Neural progenitor cell (in vitro differentiated cells): Measurements from ENCODE around the gene SPTBN1. TPM values are rescaled to one million over a fixed set of nuclear protein-coding genes. Genes with fewer than 3 reads are reported as not detected.

Experiments used
- DNase-seq: peaks from one replicate; pipeline ENCODE4 v3.0.0-alpha.2; 2016; ENCODE audit warnings: low spot score
- H2AFZ ChIP-seq: fragments of 200-600 bp; sonication (generic); replicated peaks from 2 replicates; pipeline ENCODE4 v1.6.1; 2016; ENCODE audit warnings: antibody characterized with exemption
- H3F3A ChIP-seq: fragments of 200-600 bp; sonication (generic); 2 replicates; pipeline ENCODE4 v1.6.1; 2016; ENCODE audit warnings: antibody characterized with exemption, low read depth
- H3K27ac ChIP-seq: fragments of 200-600 bp; sonication (generic); 2 replicates; pipeline ENCODE4 v1.5.1; 2016; ENCODE audit warnings: mild to moderate bottlenecking
- H3K27me3 ChIP-seq: fragments of 200-600 bp; sonication (generic); 2 replicates; pipeline ENCODE4 v1.6.1; 2016; ENCODE audit warnings: mild to moderate bottlenecking, moderate library complexity
- H3K36me3 ChIP-seq: fragments of 200-600 bp; sonication (generic); 2 replicates; pipeline ENCODE4 v1.5.1; 2016
- H3K4me1 ChIP-seq: fragments of 200-600 bp; sonication (generic); 2 replicates; pipeline ENCODE4 v1.6.1; 2016; ENCODE audit warnings: mixed run types
- H3K4me2 ChIP-seq: fragments of 200-600 bp; sonication (generic); 2 replicates; pipeline ENCODE4 v1.6.1; 2016
- H3K4me3 ChIP-seq: fragments of 200-600 bp; sonication (generic); 2 replicates; pipeline ENCODE4 v1.5.1; 2016
- H3K79me2 ChIP-seq: fragments of 200-600 bp; sonication (generic); 2 replicates; pipeline ENCODE4 v1.6.1; 2016; ENCODE audit warnings: low read depth
- H3K9ac ChIP-seq: fragments of 200-600 bp; sonication (generic); 2 replicates; pipeline ENCODE4 v1.6.1; 2016
- H3K9me3 ChIP-seq: fragments of 200-600 bp; sonication (generic); 2 replicates; pipeline ENCODE4 v1.5.1; 2016; ENCODE audit warnings: low read depth
- H4K20me1 ChIP-seq: fragments of 200-600 bp; sonication (generic); 2 replicates; pipeline ENCODE4 v1.6.1; 2016; ENCODE audit warnings: low read depth
- H3K27ac Mint-ChIP-seq: 3 replicates; pipeline ENCODE4 v1.8.0; 2021; ENCODE audit warnings: mixed read lengths
- H3K27me3 Mint-ChIP-seq: 2 replicates; pipeline ENCODE4 v1.8.0; 2022; ENCODE audit warnings: low read depth, mild to moderate bottlenecking, inconsistent platforms, moderate library complexity, mixed read lengths; ENCODE audit not compliant: insufficient read depth
- H3K36me3 Mint-ChIP-seq: 3 replicates; pipeline ENCODE4 v1.8.0; 2021; ENCODE audit warnings: mixed read lengths
- H3K4me1 Mint-ChIP-seq: 3 replicates; pipeline ENCODE4 v1.8.0; 2021; ENCODE audit warnings: mixed read lengths
- H3K4me3 Mint-ChIP-seq: 3 replicates; pipeline ENCODE4 v1.8.0; 2021; ENCODE audit warnings: mild to moderate bottlenecking, moderate library complexity, mixed read lengths
- H3K9me3 Mint-ChIP-seq: 3 replicates; pipeline ENCODE4 v1.8.0; 2020; ENCODE audit warnings: mixed read lengths
- EZH2 ChIP-seq: fragments of 200-600 bp; sonication (generic); IDR thresholded peaks from 2 replicates; pipeline ENCODE4 v1.6.1; 2017; ENCODE audit warnings: antibody characterized with exemption, mild to moderate bottlenecking, moderate library complexity
- EZH2phosphoT487 ChIP-seq: fragments of 200-600 bp; sonication (generic); IDR thresholded peaks from 2 replicates; pipeline ENCODE4 v1.6.1; 2017; ENCODE audit warnings: antibody characterized with exemption
- total RNA-seq: library from RNA; depleted of rRNA; stranded (reverse); fragments of >200 nt; gene quantifications from 2 replicates; pipeline ENCODE4 v1.2.3, GENCODE V29; 2015; ENCODE audit warnings: low replicate concordance
- TF ChIP-seq, protein P1 (sequence below): fragments of 200-600 bp; sonication (generic); IDR thresholded peaks from 2 replicates; pipeline ENCODE4 v1.5.1; 2017; ENCODE audit warnings: antibody characterized with exemption, mild to moderate bottlenecking

Gene SPTBN1
- total RNA-seq, 1 donor from 2014 or later: 94.2 TPM

DNA sequence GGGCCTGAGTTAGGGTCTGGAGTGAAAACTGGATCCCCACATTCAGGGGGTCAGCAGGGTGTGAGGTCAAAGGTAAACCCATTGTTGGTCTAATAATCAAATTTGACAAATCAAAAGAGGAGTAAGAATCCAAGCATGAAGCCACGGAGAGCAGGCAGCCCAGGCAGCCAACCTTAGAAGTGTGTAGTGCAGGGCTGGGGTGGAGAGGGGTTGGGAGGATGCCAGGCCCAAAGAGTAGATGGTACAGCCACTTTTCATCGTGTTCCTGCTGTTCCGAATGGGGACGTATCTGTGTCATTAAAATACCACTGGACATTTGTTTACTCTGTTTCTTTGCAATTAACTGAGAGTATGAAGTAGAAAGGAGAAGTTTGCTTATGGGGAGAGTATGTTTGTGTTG lies 16.5 kb upstream of the SPTBN1 start:
- no peaks in the 10 kb centered on the region for H3K36me3 ChIP-seq
- H3K4me1 Mint-ChIP-seq: no peaks in the 10 kb centered on the region
- no peak overlapping the region for H3K4me2 ChIP-seq
- no peak overlapping the region for H3K4me3 Mint-ChIP-seq
- no peak overlapping the region for H3K9ac ChIP-seq
- TF ChIP-seq EZH2: no peak
- no peak for TF ChIP-seq EZH2phosphoT487
- TF ChIP-seq, protein P1, sequence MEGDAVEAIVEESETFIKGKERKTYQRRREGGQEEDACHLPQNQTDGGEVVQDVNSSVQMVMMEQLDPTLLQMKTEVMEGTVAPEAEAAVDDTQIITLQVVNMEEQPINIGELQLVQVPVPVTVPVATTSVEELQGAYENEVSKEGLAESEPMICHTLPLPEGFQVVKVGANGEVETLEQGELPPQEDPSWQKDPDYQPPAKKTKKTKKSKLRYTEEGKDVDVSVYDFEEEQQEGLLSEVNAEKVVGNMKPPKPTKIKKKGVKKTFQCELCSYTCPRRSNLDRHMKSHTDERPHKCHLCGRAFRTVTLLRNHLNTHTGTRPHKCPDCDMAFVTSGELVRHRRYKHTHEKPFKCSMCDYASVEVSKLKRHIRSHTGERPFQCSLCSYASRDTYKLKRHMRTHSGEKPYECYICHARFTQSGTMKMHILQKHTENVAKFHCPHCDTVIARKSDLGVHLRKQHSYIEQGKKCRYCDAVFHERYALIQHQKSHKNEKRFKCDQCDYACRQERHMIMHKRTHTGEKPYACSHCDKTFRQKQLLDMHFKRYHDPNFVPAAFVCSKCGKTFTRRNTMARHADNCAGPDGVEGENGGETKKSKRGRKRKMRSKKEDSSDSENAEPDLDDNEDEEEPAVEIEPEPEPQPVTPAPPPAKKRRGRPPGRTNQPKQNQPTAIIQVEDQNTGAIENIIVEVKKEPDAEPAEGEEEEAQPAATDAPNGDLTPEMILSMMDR: no peak
- no peak overlapping the region for H2AFZ ChIP-seq
- H3K27ac ChIP-seq: no peak overlapping the region
- H3K36me3 Mint-ChIP-seq: no peaks in the 10 kb centered on the region
- H3K9me3 ChIP-seq: no peaks in the 10 kb centered on the region
- H3K4me1 ChIP-seq: no peaks in the 10 kb centered on the region
- DNase-seq: no peak
- no peaks in the 10 kb centered on the region for H3K79me2 ChIP-seq
- no peak overlapping the region for H3K27ac Mint-ChIP-seq
- H3K9me3 Mint-ChIP-seq: no peaks in the 10 kb centered on the region
- H3K27me3 Mint-ChIP-seq: peaks cover 2% of the 10 kb centered on the region
- H3K4me3 ChIP-seq: no peak overlapping the region
- no peaks in the 10 kb centered on the region for H3K27me3 ChIP-seq
- H4K20me1 ChIP-seq: no peaks in the 10 kb centered on the region
- no peaks in the 10 kb centered on the region for H3F3A ChIP-seq

DNA sequence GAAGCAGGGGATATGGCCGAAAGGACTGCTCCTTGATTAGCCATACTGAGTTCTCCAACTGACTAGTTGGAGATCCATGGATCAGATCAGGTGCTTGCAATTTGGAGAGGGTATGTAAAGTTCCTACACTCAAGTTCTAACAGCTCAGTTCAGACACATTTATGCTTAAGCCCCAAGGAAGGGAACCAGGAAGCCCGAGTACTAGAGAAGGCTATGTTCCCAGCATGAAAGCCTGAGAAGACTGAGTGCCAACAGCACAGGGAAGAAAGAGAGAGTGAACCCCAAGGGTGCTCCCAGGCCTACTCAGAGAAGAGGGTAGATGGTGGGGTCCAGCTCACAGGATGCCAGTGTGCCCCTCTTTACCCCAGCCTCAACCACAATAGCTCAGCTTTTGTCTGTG lies 16.1 kb upstream of the SPTBN1 start:
- no peak for DNase-seq
- Mint-ChIP-seq H3K9me3 (no peaks in the 10 kb centered on the region), H3K27ac (no peak overlapping the region), H3K36me3 (no peaks in the 10 kb centered on the region), H3K4me3 (no peak overlapping the region), H3K27me3 (peaks cover 2% of the 10 kb centered on the region), H3K4me1 (no peaks in the 10 kb centered on the region)
- H3K27me3 ChIP-seq: no peaks in the 10 kb centered on the region
- H3K4me2 ChIP-seq: no peak overlapping the region
- H3K4me1 ChIP-seq: no peaks in the 10 kb centered on the region
- no peaks in the 10 kb centered on the region for H4K20me1 ChIP-seq
- no peaks in the 10 kb centered on the region for H3K36me3 ChIP-seq
- TF ChIP-seq EZH2 (no peak), EZH2phosphoT487 (no peak)
- TF ChIP-seq, protein P1: no peak
- H3K9ac ChIP-seq: no peak overlapping the region
- H3K4me3 ChIP-seq: no peak overlapping the region
- no peak overlapping the region for H3K27ac ChIP-seq
- H2AFZ ChIP-seq: no peak overlapping the region
- H3F3A ChIP-seq: no peaks in the 10 kb centered on the region
- no peaks in the 10 kb centered on the region for H3K9me3 ChIP-seq
- H3K79me2 ChIP-seq: no peaks in the 10 kb centered on the region

DNA sequence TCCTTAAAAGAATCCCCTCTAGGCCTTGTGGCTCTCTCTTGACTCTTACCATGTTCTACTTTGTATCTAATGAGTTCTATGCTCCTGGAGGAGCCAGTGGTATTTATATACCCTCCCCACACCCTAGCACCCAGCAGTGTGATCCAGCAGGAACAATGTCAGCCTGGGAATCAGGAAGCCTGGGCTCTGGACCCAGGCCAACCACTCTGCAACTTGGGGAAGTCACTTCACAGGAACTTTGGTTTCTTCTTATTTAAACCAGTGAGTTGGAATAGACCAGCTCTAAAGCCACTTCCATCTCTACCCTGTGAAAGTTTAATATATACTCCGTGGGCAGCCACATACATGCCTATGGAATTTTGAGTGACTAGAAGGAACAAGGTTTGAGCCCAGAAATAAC lies 11.6 kb upstream of the SPTBN1 start:
- no peaks in the 10 kb centered on the region for H3K27me3 ChIP-seq
- DNase-seq: no peak
- no peaks in the 10 kb centered on the region for H3K79me2 ChIP-seq
- H3K9me3 ChIP-seq: no peaks in the 10 kb centered on the region
- H3K4me1 Mint-ChIP-seq: no peaks in the 10 kb centered on the region
- H3K27ac Mint-ChIP-seq: no peak overlapping the region
- no peak for TF ChIP-seq EZH2
- TF ChIP-seq, protein P1: no peak
- TF ChIP-seq EZH2phosphoT487: no peak
- no peak overlapping the region for H3K9ac ChIP-seq
- no peak overlapping the region for H3K4me3 Mint-ChIP-seq
- no peaks in the 10 kb centered on the region for H3F3A ChIP-seq
- no peak overlapping the region for H2AFZ ChIP-seq
- H3K4me1 ChIP-seq: no peaks in the 10 kb centered on the region
- H3K36me3 Mint-ChIP-seq: no peaks in the 10 kb centered on the region
- no peak overlapping the region for H3K4me2 ChIP-seq
- no peaks in the 10 kb centered on the region for H3K27me3 Mint-ChIP-seq
- no peak overlapping the region for H3K4me3 ChIP-seq
- H3K9me3 Mint-ChIP-seq: no peaks in the 10 kb centered on the region
- H4K20me1 ChIP-seq: no peaks in the 10 kb centered on the region
- no peak overlapping the region for H3K27ac ChIP-seq
- H3K36me3 ChIP-seq: no peaks in the 10 kb centered on the region

DNA sequence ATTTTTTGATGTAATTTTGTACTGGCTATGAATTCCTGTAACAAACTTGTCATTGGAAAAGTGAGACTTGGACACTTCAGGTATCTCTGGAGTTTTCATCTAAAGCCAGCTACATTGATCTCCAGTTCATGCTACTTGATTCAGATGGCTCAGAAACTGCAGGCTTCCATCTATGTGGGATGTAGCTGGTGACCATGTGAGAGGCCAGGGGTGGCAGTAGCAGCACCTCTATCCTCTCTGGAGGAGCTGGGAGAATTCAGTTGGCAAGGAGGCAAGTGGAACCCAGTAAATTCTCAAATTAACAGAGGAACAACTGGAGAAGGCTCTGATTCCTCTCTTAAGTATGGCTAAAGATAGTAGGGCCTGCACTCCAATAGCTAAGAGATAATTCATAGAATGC lies 10.0 kb upstream of the SPTBN1 start:
- no peak overlapping the region for H3K4me3 ChIP-seq
- H3K9me3 ChIP-seq: no peaks in the 10 kb centered on the region
- Mint-ChIP-seq H3K9me3 (no peaks in the 10 kb centered on the region), H3K4me3 (no peak overlapping the region), H3K27ac (no peak overlapping the region), H3K27me3 (no peaks in the 10 kb centered on the region), H3K36me3 (no peaks in the 10 kb centered on the region), H3K4me1 (no peaks in the 10 kb centered on the region)
- H3K9ac ChIP-seq: no peak overlapping the region
- H3K79me2 ChIP-seq: no peaks in the 10 kb centered on the region
- H3K4me2 ChIP-seq: no peak overlapping the region
- TF ChIP-seq EZH2 (no peak), EZH2phosphoT487 (no peak)
- TF ChIP-seq, protein P1: no peak
- no peak overlapping the region for H2AFZ ChIP-seq
- H3K4me1 ChIP-seq: no peaks in the 10 kb centered on the region
- no peak for DNase-seq
- no peaks in the 10 kb centered on the region for H4K20me1 ChIP-seq
- no peaks in the 10 kb centered on the region for H3K36me3 ChIP-seq
- no peak overlapping the region for H3K27ac ChIP-seq
- no peaks in the 10 kb centered on the region for H3K27me3 ChIP-seq
- H3F3A ChIP-seq: no peaks in the 10 kb centered on the region
